GM06990 (cell line): Measurements from ENCODE around the gene DIAPH2.

Source experiments
- DNase-seq: peaks from one replicate; pipeline ENCODE4 v3.0.0-alpha.2; 2011; ENCODE audit not compliant: insufficient read length; ENCODE audit errors: extremely low read depth
- H3K27me3 ChIP-seq: replicated peaks from 2 replicates; pipeline ENCODE4 v1.6.0; 2011; ENCODE audit warnings: low read length; ENCODE audit not compliant: control insufficient read depth, insufficient read depth
- H3K36me3 ChIP-seq: 2 replicates; pipeline ENCODE4 v1.5.1; 2011; ENCODE audit warnings: low read length; ENCODE audit not compliant: control insufficient read depth, insufficient read depth
- H3K4me3 ChIP-seq: replicated peaks from 2 replicates; pipeline ENCODE4 v1.5.1; 2011; ENCODE audit warnings: low read depth, mild to moderate bottlenecking, control low read depth, low read length
- TF ChIP-seq, protein P1 (sequence below): IDR thresholded peaks from 2 replicates; pipeline ENCODE4 v1.5.1; 2011; ENCODE audit warnings: low read length, control low read depth, mild to moderate bottlenecking, inconsistent platforms; ENCODE audit not compliant: insufficient read depth, poor library complexity, severe bottlenecking

DIAPH2 gene

DNA sequence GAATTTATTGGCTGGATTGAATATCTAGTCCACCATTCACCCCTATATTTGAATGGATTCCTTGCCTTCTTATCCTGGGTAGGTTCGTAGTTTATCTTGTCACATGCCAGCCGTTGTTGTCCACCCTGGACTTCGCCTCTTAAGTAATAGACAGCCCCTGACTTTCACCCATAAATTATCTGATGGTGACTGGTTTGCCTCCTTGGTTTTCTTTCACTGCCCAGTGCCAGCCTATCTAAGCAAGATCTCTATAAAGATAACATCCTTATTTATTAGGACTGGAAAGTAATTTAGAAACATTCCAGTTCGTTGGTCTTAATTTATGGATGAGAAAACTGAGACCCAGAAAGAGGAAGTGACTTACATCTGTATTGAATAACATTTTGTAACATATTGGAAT, 609.4 kb downstream of the DIAPH2 start:
- no peaks in the 10 kb centered on the region for H3K36me3 ChIP-seq
- no peak for DNase-seq
- TF ChIP-seq, protein P1, sequence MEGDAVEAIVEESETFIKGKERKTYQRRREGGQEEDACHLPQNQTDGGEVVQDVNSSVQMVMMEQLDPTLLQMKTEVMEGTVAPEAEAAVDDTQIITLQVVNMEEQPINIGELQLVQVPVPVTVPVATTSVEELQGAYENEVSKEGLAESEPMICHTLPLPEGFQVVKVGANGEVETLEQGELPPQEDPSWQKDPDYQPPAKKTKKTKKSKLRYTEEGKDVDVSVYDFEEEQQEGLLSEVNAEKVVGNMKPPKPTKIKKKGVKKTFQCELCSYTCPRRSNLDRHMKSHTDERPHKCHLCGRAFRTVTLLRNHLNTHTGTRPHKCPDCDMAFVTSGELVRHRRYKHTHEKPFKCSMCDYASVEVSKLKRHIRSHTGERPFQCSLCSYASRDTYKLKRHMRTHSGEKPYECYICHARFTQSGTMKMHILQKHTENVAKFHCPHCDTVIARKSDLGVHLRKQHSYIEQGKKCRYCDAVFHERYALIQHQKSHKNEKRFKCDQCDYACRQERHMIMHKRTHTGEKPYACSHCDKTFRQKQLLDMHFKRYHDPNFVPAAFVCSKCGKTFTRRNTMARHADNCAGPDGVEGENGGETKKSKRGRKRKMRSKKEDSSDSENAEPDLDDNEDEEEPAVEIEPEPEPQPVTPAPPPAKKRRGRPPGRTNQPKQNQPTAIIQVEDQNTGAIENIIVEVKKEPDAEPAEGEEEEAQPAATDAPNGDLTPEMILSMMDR = no peak
- H3K27me3 ChIP-seq = no peaks in the 10 kb centered on the region
- no peak overlapping the region for H3K4me3 ChIP-seq

DNA sequence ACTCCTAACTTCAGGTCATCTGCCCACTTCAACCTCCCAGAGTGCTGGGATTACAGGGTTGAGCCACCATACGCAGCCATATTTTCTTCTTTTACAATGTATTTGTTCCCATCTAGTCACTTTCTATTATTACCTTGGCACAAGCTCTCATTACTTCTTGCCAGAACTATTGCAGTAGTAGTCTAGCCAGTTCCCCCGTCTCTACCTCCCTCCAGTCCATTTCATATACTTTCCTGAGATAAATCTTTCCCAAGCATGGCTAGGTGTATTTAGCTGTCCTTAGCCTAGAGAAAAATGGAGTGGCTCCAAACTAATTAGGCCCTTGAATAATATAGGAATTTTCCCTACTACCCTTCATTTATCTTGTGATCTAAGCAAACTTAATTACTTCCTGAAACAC, 611.3 kb downstream of the DIAPH2 start:
- Histone ChIP-seq H3K27me3 (no peaks in the 10 kb centered on the region), H3K4me3 (no peak overlapping the region), H3K36me3 (no peaks in the 10 kb centered on the region)
- DNase-seq = no peak
- TF ChIP-seq, protein P1 = no peak

DNA sequence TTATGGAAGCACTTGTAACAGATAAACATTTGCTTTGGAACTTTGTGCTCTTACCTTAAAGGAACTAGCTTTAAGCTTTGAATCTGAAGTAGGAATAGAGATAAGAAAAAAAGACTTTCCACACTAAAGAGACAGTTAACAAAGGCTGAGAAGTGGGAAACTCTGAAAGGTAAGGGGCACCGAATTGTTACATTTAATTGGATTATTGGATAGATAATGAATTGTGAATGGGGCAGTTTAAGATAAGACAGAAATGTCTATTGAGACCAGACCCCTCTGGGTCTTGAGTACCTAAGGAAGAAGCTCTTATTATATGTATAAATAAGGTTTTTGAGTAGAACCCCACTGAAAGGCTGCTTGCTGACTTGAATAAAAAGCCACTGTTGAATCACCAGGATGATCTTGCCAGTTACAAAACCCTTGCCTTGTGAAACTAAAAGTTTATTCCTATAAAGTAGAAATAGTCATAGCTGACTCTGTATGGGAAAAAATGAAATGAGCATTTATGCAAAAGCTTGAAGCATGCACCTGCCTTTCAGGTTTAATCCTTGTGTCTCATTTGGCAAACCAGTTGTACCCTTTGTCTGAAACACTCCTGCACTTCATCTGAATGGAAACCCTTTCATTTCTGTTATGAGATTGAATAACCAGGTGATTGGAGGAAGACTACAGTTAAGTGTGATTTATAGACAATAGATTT, 622.3 kb downstream of the DIAPH2 start:
- Histone ChIP-seq H3K27me3 (no peaks in the 10 kb centered on the region), H3K4me3 (no peak overlapping the region), H3K36me3 (no peaks in the 10 kb centered on the region)
- TF ChIP-seq, protein P1 = no peak
- DNase-seq = no peak

DNA sequence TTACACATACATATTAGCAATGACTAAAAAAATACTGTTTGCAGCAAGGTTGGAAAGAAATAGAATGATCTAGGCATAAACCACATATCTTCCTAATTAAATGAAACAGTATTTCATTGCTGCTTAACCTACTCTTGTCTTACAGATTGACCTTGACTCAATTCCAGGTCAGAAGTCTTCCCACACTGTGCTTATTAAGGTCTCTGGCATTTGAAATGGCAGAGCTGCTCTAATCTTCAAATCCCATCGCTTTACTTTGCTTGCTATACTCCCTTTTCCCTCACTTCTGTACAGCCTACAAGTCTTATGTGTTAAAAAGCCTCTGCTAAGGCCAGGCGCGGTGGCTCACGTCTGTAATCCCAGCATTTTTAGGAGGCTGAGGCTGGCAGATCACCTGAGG, 623.5 kb downstream of the DIAPH2 start:
- TF ChIP-seq, protein P1 = no peak

DNA sequence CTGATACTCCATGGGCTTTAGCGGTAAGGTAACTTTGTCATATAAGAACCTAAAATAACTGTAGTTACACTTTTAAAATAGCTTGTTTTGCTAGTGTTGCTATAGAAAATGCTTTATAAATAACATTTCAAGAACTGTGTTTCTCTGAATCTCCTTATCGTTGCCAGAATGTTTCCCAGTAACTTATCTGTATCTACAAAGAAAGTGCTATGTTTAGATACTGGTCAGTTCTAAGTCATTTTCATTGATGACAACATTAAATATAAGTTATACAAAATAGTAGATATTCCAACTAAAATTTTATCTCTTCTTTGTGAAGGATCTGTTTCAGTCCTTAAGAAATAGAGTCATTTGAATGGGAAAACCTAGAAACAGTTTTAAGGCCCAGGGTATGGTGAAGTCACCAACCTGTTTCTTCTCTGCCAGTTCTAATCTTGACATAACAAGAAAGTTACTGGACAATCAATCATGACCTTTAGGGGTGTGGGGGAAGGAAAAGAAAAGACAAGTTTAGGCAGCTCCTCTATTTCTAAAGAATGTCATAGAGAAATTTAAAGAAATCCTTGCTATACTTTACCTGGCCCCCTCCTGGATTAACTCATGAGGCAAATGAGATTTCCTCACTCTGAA, 625.0 kb downstream of the DIAPH2 start:
- DNase-seq = no peak
- Histone ChIP-seq H3K4me3 (no peak overlapping the region), H3K36me3 (no peaks in the 10 kb centered on the region), H3K27me3 (no peaks in the 10 kb centered on the region)
- TF ChIP-seq, protein P1 = no peak

More for the DNA sequence above, 623.5 kb downstream of the DIAPH2 start:
- no peak for DNase-seq
- Histone ChIP-seq H3K27me3 (no peaks in the 10 kb centered on the region), H3K36me3 (no peaks in the 10 kb centered on the region), H3K4me3 (no peak overlapping the region)
